ENCODE measurements around the gene CCDC154. TPM values are rescaled to one million over a fixed set of nuclear protein-coding genes. Genes with fewer than 3 reads are reported as not detected.

Gene CCDC154
- total and polyA plus RNA-seq, 2 of the 4 experiments (the other 2 are of a cell fraction) = 0.09 TPM; not detected in 1

DNA sequence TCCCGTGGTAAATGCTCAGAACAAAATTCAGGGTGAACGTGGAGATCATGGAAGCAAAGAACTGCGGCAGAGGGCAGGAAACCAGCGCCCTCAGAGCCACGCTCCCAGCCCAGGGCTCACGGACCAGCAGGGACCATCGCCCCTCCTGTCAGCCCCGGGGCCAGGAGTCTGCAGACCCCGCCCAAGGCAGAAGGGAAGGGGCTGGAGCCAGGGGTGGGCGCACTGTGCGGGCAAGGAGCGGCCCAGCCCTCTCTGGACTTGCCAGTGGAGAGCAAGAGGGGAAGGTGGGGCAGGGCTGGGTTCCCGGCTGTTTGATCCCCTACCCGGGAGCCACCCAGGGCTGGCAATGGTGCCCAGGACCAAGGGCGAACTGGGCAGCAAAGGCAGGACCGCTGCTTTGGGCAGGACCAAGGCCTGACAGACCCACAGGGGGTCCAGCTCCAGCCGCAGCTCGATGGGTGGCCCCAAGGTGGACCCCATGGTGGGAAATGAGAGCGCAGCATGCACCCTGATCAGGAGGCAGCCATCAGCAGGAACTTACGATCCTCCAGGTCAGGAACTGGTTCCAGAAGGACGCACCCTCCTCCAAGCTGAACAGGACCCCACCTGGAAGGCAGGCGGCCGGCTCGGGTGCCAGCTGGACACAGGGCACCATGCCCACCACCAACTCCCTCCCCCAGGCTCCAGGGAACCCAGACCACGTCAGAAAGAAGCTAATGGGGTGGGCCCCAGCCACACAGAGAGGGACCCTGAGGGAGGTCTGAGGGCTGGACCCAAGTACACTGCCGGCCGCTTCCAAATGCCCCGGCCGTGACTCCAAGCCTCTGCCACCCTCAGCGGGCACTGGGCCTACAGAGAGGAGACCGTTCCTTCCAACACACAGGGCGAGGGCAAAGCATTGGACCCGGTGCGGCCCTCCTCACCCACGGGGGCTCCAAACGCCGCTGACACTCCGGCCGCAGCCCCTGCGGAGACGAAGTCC is 11.1 kb upstream of the CCDC154 start (continued):
- TF ChIP-seq MXI1 (IDR thresholded peaks at IDR 0.05; ENCODE audit: borderline replicate concordance, low read depth, low read length) (no peak), RFX5 (IDR thresholded peaks at IDR 0.05; ENCODE audit: low read depth, low read length) (no peak)

DNA sequence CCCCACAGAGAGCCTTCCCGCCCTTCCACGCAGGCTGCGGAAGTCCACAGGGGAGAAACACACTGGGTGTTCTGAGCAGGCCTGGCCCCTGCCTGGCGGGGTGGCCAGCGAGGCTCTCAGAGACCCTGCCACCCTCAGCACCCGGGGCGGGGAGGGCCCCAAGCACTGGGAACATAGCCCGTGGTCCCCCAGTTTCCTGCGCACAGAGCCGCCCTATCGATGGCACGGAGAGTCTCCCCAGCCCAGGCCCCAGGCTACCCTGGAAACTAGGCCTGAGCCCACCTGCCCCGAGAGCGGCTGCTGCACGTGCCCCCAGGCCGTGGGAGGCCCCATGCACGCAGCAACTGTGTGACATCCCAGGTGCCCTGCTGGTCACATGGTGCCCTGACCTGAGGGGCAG is 10.2 kb upstream of the CCDC154 start:
- no peak for TF ChIP-seq RFX5 (IDR thresholded peaks at IDR 0.05; ENCODE audit: low read depth, low read length)
- no peak for TF ChIP-seq SMC3 (IDR thresholded peaks at IDR 0.05; ENCODE audit: low read depth, low read length)
- TF ChIP-seq MAFK (IDR thresholded peaks at IDR 0.05; ENCODE audit: low read depth, low read length) = no peak
- H4K5ac ChIP-seq (ENCODE audit: low read depth, low read length) = no peak overlapping the region
- no peak overlapping the region for H2AFZ ChIP-seq (replicated peaks; ENCODE audit: low read length, poor library complexity)
- H3K4me3 ChIP-seq (ENCODE audit: insufficient read depth, low read depth, low read length) = no peak overlapping the region
- peaks cover 51% of the 10 kb centered on the region for H3K36me3 ChIP-seq (ENCODE audit: control insufficient read depth, insufficient read depth, low read length)
- no peak overlapping the region for H2BK15ac ChIP-seq (ENCODE audit: low read depth, low read length)
- no peak overlapping the region for H3K56ac ChIP-seq (ENCODE audit: extremely low read depth, insufficient read depth, low read length)
- no peak overlapping the region for H2BK5ac ChIP-seq (ENCODE audit: low read depth, low read length, poor library complexity, severe bottlenecking)
- DNase-seq (no peak), ATAC-seq (ENCODE audit: low read depth) (no peak)
- no peak overlapping the region for H3K4me2 ChIP-seq (ENCODE audit: low read depth, low read length)
- no peak overlapping the region for H3K9ac ChIP-seq (ENCODE audit: low read depth, low read length)
- H3K9me1 ChIP-seq (ENCODE audit: insufficient read depth, low read length) = no peaks in the 10 kb centered on the region
- no peak overlapping the region for H2AK5ac ChIP-seq (ENCODE audit: low read depth, low read length)
- H3K79me1 ChIP-seq (ENCODE audit: low read depth in 1 of 2, low read length in 2 of 2) = peaks cover 0 to 4% of the 10 kb centered on the region in 2 experiments; a peak in 1 of 4 replicates
- H2BK20ac ChIP-seq (ENCODE audit: low read depth, low read length) = no peak overlapping the region
- dilution Hi-C loops (cut with HindIII; ENCODE audit: low sequenced_read_pairs, unreplicated experiment) = no loop called here
- no peaks in the 10 kb centered on the region for H3K27me3 ChIP-seq (ENCODE audit: control insufficient read depth, insufficient read depth, low read length)
- ChIA-PET POLR2A (ENCODE audit: unreplicated experiment) (no interaction called here), CTCF (no interaction called here)
- 92% methylated on average over 11 of the region's 17 CpGs; no CpG with 5 or more reads in 1 of the 2 experiments for WGBS, 2 experiments (ENCODE audit: extremely low coverage in 2 of 2, insufficient read length in 1 of 2)
- H2BK120ac ChIP-seq (ENCODE audit: low read depth, low read length) = no peak overlapping the region
- BruUV-seq (replicated peaks) = no TSS peak
- no peaks in the 10 kb centered on the region for H4K20me1 ChIP-seq (ENCODE audit: insufficient read depth, low read length)
- H4K8ac ChIP-seq (ENCODE audit: low read depth in 2 of 2, low read length in 2 of 2) = no peak overlapping the region
- H2AK9ac ChIP-seq (replicated peaks; ENCODE audit: low read depth, low read length, poor library complexity) = no peak overlapping the region
- H3K14ac ChIP-seq (replicated peaks; ENCODE audit: low read depth, low read length) = no peak overlapping the region
- in situ Hi-C loops (cut with MboI; ENCODE audit: low sequenced_read_pairs) = no loop called here
- no peak overlapping the region for H4K91ac ChIP-seq (ENCODE audit: insufficient read depth, low read depth, low read length)
- H3K4ac ChIP-seq (ENCODE audit: low read depth, low read length) = no peak overlapping the region
- no peaks in the 10 kb centered on the region for H3K9me3 ChIP-seq (ENCODE audit: control insufficient read depth, insufficient read depth, low read length)
- H3K18ac ChIP-seq (ENCODE audit: low read depth, low read length) = no peak overlapping the region
- no peaks in the 10 kb centered on the region for H3K4me1 ChIP-seq (ENCODE audit: control insufficient read depth, insufficient read depth, low read length)
- no peak overlapping the region for H3K27ac ChIP-seq (ENCODE audit: insufficient read depth, low read length)
- no peak overlapping the region for H3K23ac ChIP-seq (ENCODE audit: low read depth, low read length)
- intact Hi-C loops (cut with micrococcal nuclease) = no loop called here

All from IMR-90 (cell line).